BE2C (cell line): ENCODE results near the gene PDK2.

Experiments
- DNase-seq: peaks from one replicate; pipeline ENCODE4 v3.0.0-alpha.2; 2020
- H3K27me3 ChIP-seq: fragments of 250-450 bp; sonication (Bioruptor Pico); 2 replicates; pipeline ENCODE4 v1.5.1; 2020; ENCODE audit warnings: mild to moderate bottlenecking
- H3K36me3 ChIP-seq: fragments of 250-450 bp; sonication (Bioruptor Pico); 2 replicates; pipeline ENCODE4 v1.5.1; 2020; ENCODE audit warnings: mild to moderate bottlenecking
- H3K4me1 ChIP-seq: fragments of 250-450 bp; sonication (Bioruptor Pico); 2 replicates; pipeline ENCODE4 v1.5.1; 2020
- H3K4me3 ChIP-seq: 2 replicates; pipeline ENCODE4 v1.5.1; 2011; ENCODE audit warnings: low read depth, low read length
- H3K9me3 ChIP-seq: fragments of 250-450 bp; sonication (Bioruptor Pico); 2 replicates; pipeline ENCODE4 v1.5.1; 2020
- TF ChIP-seq, protein P1 (sequence below): IDR thresholded peaks from 2 replicates; pipeline ENCODE4 v1.5.1; 2012; ENCODE audit warnings: mild to moderate bottlenecking, low read depth, low read length

Gene PDK2

DNA sequence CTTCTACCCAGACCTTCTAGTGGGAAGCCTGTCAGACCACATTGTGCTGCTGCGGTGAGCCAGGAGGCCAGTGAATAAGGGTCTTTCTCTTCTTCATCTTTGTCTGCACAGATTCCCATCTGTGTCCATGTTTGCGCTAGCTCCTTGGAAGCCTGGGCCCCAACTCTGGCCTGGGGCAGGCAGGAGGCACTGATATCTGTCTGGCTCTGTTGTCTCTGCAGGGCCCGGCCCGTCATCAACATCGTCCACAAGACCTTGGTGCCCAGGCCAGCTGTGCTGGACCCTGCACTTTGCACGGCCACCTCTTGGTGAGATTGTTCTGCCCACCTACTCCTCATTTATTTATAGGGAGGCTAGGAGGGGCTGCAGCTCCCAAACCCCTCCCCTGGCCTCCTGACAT lies 20.9 kb upstream of the PDK2 start:
- H3K4me3 ChIP-seq, result no peak overlapping the region
- TF ChIP-seq, protein P1, sequence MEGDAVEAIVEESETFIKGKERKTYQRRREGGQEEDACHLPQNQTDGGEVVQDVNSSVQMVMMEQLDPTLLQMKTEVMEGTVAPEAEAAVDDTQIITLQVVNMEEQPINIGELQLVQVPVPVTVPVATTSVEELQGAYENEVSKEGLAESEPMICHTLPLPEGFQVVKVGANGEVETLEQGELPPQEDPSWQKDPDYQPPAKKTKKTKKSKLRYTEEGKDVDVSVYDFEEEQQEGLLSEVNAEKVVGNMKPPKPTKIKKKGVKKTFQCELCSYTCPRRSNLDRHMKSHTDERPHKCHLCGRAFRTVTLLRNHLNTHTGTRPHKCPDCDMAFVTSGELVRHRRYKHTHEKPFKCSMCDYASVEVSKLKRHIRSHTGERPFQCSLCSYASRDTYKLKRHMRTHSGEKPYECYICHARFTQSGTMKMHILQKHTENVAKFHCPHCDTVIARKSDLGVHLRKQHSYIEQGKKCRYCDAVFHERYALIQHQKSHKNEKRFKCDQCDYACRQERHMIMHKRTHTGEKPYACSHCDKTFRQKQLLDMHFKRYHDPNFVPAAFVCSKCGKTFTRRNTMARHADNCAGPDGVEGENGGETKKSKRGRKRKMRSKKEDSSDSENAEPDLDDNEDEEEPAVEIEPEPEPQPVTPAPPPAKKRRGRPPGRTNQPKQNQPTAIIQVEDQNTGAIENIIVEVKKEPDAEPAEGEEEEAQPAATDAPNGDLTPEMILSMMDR, result no peak
- no peak for DNase-seq
- H3K4me1 ChIP-seq, result no peaks in the 10 kb centered on the region
- no peaks in the 10 kb centered on the region for H3K9me3 ChIP-seq
- H3K27me3 ChIP-seq, result no peaks in the 10 kb centered on the region
- H3K36me3 ChIP-seq, result no peaks in the 10 kb centered on the region

DNA sequence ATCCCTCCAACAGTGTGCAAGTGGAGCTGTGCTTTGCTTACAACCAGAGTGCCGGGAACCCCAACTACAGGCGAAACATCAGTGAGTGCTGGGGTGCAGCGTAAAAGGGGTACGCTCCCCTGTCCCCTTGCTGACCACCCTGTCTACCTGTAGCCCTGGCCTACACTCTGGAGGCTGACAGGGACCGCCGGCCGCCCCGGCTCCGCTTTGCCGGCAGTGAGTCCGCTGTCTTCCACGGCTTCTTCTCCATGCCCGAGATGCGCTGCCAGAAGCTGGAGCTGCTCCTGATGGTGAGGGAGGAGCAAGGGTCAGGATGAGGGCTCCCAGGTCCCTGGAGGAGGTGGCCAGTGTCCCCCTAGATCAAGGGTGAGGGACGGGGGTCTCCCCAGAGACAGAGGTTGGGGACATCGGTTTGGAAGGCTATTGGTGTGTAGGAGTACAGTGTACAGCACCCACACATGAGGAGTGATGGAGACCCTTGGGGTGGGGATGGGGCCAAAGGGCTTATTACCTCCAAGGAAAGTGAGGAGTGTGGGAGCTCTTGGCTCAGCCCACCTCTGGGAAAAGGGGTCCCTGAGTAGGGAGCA lies 19.6 kb upstream of the PDK2 start:
- TF ChIP-seq, protein P1, result no peak
- H3K4me3 ChIP-seq, result no peak overlapping the region
- no peaks in the 10 kb centered on the region for H3K9me3 ChIP-seq
- no peak for DNase-seq
- no peaks in the 10 kb centered on the region for H3K4me1 ChIP-seq
- no peaks in the 10 kb centered on the region for H3K36me3 ChIP-seq
- H3K27me3 ChIP-seq, result no peaks in the 10 kb centered on the region

DNA sequence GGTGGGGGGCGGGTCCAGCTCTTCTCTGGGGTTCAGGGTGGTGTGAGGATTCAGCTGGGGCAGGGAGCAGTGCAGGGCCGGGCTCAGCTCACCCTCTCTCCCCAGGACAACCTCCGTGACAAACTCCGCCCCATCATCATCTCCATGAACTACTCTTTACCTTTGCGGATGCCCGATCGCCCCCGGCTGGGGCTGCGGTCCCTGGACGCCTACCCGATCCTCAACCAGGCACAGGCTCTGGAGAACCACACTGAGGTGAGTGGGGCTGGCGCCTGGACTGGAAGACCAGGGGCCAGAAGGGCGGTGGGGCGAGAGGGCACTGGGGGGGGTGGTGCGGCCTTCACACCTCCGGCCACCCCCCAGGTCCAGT lies 18.9 kb upstream of the PDK2 start:
- no peak overlapping the region for H3K4me3 ChIP-seq
- H3K4me1 ChIP-seq, result no peaks in the 10 kb centered on the region
- no peaks in the 10 kb centered on the region for H3K36me3 ChIP-seq
- no peak for DNase-seq
- H3K9me3 ChIP-seq, result no peaks in the 10 kb centered on the region
- H3K27me3 ChIP-seq, result no peaks in the 10 kb centered on the region
- TF ChIP-seq, protein P1, result no peak

DNA sequence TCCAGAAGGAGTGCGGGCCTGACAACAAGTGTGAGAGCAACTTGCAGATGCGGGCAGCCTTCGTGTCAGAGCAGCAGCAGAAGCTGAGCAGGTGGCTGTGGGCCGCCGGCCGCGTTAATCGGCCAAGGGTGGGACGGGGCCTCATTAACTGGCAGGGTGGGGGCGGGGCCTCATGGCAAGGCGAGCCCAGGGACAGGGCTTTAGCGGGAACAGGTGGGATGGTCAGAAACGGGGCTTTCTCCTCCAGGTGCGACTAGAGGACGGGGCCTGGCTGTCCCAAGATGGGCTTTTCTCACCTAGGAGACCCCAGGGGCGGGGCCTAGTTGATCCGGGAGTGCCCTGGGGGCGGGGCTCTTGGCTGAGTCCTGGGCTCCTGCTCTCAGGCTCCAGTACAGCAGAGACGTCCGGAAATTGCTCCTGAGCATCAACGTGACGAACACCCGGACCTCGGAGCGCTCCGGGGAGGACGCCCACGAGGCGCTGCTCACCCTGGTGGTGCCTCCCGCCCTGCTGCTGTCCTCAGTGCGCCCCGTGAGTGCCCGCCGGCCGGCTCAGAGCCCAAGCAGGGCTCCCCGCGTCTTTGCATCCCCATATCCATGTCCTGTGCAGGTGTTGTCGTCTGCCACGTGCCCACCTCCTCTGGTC lies 18.4 kb upstream of the PDK2 start:
- H3K9me3 ChIP-seq, result no peaks in the 10 kb centered on the region
- H3K4me3 ChIP-seq, result peak overlapping the region; percentile 24
- DNase-seq, result peak; percentile 48
- H3K27me3 ChIP-seq, result no peaks in the 10 kb centered on the region
- no peaks in the 10 kb centered on the region for H3K36me3 ChIP-seq
- no peaks in the 10 kb centered on the region for H3K4me1 ChIP-seq
- TF ChIP-seq, protein P1, result no peak

DNA sequence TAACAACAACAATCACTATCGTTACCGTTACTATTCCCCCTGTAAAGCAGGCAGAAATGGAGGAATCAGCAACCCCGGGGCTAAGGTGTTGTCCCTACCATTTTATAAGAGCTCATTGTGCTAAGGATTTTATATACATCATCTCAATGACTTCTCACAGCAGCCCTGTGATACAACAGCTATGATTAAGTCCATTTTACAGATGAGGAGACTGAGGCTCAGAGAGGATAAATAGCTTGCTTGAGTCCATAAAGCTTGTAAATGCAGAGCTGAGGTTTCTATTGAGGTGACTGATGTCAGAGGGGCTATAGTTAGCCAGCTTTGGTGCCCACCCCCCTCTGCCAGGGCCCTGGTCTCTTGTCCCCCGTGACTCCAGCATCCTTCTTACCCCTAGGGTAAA lies 16.7 kb upstream of the PDK2 start:
- Histone ChIP-seq H3K4me1 (no peaks in the 10 kb centered on the region), H3K4me3 (no peak overlapping the region), H3K9me3 (no peaks in the 10 kb centered on the region), H3K36me3 (no peaks in the 10 kb centered on the region), H3K27me3 (no peaks in the 10 kb centered on the region)
- DNase-seq, result no peak
- TF ChIP-seq, protein P1, result no peak

DNA sequence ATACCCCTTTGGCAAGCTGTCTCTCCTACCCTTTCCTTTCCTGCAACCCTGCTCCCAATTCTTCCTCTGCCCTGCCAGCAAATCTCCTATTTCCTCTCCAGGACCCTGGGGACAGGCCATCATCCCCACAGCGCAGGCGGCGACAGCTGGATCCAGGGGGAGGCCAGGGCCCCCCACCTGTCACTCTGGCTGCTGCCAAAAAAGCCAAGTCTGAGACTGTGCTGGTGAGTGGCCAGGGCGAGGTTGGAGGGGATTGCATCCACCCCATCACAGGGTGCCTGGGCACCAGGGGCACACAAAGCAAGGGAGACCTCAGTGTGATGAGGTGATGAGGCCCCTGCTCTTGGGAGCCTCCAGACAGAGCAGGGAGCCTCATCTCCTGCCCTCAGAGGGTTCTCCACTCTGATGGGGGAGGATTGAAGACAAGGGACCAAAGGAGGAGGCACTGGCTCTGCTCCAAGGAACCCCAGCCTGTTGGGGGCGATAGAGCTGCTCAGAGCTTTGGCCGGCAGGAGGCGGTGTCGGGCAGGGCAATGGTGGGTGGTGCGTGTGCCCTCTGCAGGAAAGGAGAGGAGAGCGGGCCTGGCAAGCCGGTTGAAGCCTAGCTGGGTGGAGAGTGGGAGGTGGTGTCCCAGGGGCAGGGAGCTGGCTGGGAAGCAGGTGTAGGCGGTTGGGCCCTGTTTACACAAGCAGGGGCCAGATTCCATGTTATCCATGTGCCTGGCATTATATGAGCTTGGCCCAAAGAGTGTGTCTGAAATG lies 15.6 kb upstream of the PDK2 start:
- Histone ChIP-seq H3K27me3 (no peaks in the 10 kb centered on the region), H3K4me3 (no peak overlapping the region), H3K9me3 (no peaks in the 10 kb centered on the region), H3K36me3 (no peaks in the 10 kb centered on the region), H3K4me1 (no peaks in the 10 kb centered on the region)
- peak; percentile 55 for DNase-seq
- TF ChIP-seq, protein P1, result peak; percentile 65
